ENCODE results near the gene QPCTL. TPM values are rescaled to one million over a fixed set of nuclear protein-coding genes. Genes with fewer than 3 reads are reported as not detected.

The QPCTL gene
- total RNA-seq, 1 donor from 2014 or later: 11.6 TPM

DNA sequence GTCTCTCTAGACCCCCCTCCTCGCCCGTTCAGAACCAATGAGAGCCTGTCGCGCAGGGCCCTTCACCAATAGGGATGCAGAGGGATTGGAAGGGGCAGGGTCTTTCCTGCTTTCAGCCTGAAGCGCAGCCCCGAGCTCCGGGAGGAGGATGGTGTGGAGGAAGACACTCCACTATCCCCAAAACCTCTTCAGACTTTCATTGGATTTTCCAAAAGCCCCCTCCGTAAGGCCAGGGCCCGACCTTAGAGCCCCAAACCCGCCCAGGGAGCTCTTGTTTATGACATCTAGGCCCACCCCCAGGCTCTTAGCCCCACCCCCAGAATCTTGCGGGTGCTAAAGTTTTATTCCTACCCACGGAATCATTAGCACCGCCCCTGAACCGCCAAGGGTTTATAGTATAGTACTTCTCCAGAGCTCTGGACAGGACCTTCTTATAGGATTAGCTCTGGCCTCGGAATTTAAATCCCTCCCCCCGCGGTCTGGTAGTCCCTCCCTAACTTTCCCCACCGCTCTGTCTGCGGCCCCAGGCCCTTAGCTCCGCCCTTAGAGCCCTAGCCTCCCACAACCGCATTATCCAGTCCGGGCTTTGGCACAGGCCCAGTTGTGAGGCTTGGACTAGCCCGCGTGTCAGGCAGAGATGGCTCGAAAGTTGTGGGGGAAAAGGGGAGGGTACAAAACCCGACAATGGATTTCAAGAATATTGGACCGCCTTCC, 46.7 kb upstream of the QPCTL start:
- peak overlapping the region; percentile 28 for H3K4me3 ChIP-seq (ENCODE audit: low read depth, low read length)
- H3K36me3 ChIP-seq (ENCODE audit: control insufficient read depth, insufficient read depth, low read length): no peaks in the 10 kb centered on the region
- no peaks in the 10 kb centered on the region for H3K27me3 ChIP-seq (ENCODE audit: control insufficient read depth, insufficient read depth, low read length)
- TF ChIP-seq, protein P1, sequence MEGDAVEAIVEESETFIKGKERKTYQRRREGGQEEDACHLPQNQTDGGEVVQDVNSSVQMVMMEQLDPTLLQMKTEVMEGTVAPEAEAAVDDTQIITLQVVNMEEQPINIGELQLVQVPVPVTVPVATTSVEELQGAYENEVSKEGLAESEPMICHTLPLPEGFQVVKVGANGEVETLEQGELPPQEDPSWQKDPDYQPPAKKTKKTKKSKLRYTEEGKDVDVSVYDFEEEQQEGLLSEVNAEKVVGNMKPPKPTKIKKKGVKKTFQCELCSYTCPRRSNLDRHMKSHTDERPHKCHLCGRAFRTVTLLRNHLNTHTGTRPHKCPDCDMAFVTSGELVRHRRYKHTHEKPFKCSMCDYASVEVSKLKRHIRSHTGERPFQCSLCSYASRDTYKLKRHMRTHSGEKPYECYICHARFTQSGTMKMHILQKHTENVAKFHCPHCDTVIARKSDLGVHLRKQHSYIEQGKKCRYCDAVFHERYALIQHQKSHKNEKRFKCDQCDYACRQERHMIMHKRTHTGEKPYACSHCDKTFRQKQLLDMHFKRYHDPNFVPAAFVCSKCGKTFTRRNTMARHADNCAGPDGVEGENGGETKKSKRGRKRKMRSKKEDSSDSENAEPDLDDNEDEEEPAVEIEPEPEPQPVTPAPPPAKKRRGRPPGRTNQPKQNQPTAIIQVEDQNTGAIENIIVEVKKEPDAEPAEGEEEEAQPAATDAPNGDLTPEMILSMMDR (IDR thresholded peaks at IDR 0.05; ENCODE audit: insufficient read depth, low read length, severe bottlenecking): no peak
- DNase-seq (ENCODE audit: low read depth): peak; percentile 65
- FAIRE-seq: no peak

DNA sequence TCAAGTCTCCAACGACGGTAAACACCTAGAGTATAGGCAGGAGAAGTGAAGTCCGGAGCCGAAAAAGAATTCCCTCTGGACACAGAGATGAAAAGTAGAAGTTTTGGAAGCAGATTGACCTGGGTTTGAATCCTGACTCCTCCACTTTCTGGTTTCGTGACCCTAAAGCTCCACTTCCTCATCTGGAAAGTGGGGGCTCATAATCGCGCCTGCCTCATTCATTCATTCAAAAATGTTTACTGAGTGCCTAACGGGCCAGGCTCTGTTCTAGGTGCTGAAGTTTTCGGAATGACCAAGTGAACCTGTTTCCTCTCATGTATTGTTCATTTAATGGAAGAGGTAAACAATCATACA, 46.1 kb upstream of the QPCTL start:
- DNase-seq (ENCODE audit: low read depth): no peak
- no peak for FAIRE-seq
- Histone ChIP-seq H3K36me3 (ENCODE audit: control insufficient read depth, insufficient read depth, low read length) (no peaks in the 10 kb centered on the region), H3K4me3 (ENCODE audit: low read depth, low read length) (no peak overlapping the region), H3K27me3 (ENCODE audit: control insufficient read depth, insufficient read depth, low read length) (no peaks in the 10 kb centered on the region)
- TF ChIP-seq, protein P1 (IDR thresholded peaks at IDR 0.05; ENCODE audit: insufficient read depth, low read length, severe bottlenecking): no peak

DNA sequence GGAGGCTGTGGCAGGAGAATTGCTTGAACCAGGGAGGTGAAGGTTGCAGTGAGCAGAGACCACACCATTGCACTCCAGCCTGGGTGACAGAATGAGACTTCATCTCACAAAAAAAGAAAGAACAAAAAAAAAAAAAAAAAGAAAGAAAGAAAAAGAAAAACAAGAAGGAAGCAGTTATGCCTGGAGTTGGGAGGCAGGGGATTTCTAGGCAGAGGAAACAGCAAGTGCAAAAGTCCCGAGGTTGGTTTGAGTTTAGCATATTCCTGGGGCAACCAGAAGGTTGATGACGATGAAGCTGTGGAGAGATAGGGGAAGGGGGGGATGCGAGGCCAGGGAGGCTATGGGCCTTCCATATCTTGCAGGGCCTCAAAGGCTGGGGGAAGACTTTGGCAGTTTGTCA, 41.7 kb upstream of the QPCTL start:
- FAIRE-seq: no peak
- TF ChIP-seq, protein P1 (IDR thresholded peaks at IDR 0.05; ENCODE audit: insufficient read depth, low read length, severe bottlenecking): no peak
- Histone ChIP-seq H3K27me3 (ENCODE audit: control insufficient read depth, insufficient read depth, low read length) (no peaks in the 10 kb centered on the region), H3K4me3 (ENCODE audit: low read depth, low read length) (no peak overlapping the region), H3K36me3 (ENCODE audit: control insufficient read depth, insufficient read depth, low read length) (no peaks in the 10 kb centered on the region)
- DNase-seq (ENCODE audit: low read depth): no peak

DNA sequence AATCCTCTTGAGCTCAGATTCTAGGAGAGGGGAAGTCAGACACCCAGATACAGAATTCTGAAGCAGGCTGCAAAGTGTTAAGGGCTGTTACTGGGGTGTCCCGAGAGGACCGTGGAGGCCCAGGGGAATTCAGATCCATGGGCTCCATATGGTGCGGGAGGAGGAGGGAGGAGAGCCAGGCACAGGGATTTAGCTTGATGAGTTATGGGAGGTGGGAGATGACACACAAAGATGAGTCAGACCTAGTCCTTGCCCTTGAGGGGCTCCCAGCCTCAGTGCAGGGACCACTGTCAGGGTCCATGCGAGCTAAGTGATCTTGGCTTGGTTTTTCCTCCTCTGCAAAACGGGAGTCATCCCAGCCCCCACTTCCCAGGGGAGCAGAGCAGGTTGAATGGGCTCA, 38.8 kb upstream of the QPCTL start:
- TF ChIP-seq, protein P1 (IDR thresholded peaks at IDR 0.05; ENCODE audit: insufficient read depth, low read length, severe bottlenecking): no peak
- no peak overlapping the region for H3K4me3 ChIP-seq (ENCODE audit: low read depth, low read length)
- no peaks in the 10 kb centered on the region for H3K27me3 ChIP-seq (ENCODE audit: control insufficient read depth, insufficient read depth, low read length)
- FAIRE-seq (no peak), DNase-seq (ENCODE audit: low read depth) (no peak)
- no peaks in the 10 kb centered on the region for H3K36me3 ChIP-seq (ENCODE audit: control insufficient read depth, insufficient read depth, low read length)

DNA sequence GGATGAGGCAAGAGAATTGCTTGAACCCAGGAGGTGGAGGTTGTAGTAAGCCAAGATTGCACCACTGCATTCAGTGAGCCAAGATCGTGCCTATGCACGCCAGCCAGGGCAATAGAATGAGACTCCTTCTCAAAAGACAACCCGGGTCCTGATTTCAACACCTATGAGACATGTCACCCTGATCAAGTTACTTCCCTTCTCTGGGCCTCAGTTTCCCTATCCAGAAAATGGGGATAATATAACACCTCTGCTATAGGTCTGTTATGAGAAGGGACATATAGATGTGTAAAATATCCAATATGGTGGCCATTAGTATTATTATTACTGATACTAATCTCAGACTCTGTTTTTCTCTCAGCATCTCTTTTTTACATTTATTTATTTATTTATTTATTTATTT, 37.4 kb upstream of the QPCTL start:
- Histone ChIP-seq H3K36me3 (ENCODE audit: control insufficient read depth, insufficient read depth, low read length) (no peaks in the 10 kb centered on the region), H3K4me3 (ENCODE audit: low read depth, low read length) (no peak overlapping the region), H3K27me3 (ENCODE audit: control insufficient read depth, insufficient read depth, low read length) (no peaks in the 10 kb centered on the region)
- no peak for DNase-seq (ENCODE audit: low read depth)
- FAIRE-seq: no peak
- TF ChIP-seq, protein P1 (IDR thresholded peaks at IDR 0.05; ENCODE audit: insufficient read depth, low read length, severe bottlenecking): no peak
